Measurements from ENCODE around the gene ZNF132.

ZNF132 gene

DNA sequence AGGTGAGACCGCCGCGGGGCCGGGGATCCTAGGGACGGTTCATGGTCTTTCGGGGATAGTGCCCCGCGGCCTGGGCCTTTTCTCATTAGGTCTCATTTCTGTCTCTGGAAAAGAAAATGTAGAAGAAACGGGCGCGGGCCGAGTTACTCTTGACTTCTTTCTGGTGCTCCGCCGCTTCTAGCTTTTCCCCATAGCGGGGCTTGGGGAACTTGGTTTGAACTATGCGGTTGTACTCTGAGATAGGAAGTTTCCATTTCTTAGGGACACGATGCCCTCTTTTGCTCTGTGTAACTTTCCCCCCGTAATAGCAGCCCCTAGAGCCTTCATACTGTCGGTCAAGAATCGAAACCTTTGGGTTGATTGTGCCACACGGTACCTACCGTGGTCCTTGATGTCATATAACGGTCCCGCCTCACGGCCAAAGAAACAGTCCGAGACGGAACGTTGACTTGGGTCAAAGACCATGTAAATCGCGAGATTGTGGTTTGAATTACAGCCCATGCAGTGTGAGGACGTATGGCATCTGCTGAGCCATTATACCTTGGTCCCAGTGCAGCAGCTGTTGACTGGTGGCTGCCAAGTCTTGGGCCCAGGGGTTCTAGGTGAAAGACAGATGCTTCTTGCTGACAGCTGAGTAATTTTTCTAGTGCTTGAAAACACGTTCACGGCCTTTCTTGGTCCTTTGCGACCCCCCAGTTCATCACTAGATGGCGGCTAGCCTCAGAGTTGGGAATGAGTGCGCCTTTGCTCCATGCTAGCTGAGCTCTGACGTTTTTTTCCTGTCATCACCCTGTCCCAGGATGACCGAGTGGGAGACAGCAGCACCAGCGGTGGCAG is 52.4 kb downstream of the ZNF132 start:
- no peak for DNase-seq (ENCODE audit: low read depth, low spot score)

DNA sequence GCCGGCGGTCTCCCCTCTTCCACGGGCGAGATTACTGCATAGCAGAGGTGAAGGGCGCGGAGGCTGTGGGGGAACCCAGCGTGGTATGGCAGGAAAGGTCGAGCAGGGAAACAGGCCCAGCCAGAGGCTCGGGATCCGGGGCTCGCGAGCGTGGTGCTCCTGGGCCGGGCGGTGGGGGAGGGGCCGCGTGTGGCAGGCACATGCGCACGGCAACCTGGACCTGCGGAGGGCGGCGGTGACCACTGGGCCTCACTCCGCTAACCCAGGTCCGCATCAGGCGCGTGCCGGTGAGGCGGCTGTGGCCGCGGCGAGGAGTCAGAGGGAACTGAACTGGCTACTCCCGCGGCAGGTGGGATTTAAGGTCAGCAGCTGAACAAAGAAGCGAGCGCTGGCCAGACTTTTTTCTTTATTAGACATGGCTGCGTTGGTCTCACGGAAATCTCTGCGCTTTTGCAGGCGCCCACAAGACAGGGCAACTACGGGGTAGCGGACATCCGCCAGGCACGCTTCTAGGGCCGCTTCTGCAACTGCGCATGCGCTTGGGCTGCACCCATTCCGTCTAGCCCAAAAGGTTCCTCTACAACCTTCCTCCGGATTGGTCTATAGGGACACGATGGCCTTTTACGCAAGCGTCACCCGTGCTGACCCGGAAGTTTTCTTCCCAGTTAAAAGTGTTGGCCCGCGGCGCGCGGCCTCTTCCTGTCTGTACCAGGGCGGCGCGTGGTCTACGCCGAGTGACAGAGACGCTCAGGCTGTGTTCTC is 53.2 kb downstream of the ZNF132 start, which contains the start of gene RPS5:
RPS5 (plus strand) TSS at position 694 of the 762 bp plus-strand sequence. CDS start 869 bp downstream, outside the sequence.
- peak; percentile 99 for DNase-seq (ENCODE audit: low read depth, low spot score)

DNA sequence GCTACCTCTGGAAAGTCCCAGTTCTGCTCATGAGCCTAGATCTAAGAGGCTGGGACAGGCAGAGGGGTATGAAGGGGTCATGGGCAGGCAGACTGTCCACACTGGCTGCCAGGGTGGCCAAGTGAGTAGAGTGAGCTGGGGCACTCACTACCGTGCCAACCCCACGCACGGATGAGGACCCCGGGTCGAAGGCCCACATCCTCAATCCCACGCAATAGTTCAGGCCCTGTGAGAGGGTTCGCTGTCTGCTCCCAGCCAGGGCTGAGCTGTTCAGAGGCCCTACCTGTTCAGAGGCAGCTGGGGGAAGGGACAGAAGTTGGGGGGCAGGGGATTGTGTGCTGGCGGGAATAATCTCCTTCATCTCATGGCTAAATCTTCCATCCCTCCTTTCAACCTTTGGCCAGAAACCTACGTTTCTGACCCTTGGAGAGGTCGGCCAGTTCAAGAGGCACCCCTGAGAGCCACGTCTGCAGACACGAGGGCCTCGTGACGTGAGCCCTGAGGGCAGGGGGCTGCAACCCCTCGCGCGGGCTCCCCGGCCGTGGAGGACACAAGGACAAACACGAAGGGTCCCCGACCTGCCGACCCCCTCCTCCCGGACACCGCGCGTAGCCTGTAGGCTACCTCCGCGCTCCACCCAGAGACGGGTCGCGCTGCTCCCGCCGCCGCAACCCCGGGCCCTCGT is 53.9 kb downstream of the ZNF132 start:
- no peak for DNase-seq (ENCODE audit: low read depth, low spot score)

- DNase-seq (ENCODE audit: low read depth, low spot score) = no peak
Observed at GRCh38 chr19:58385313-58385890, 54.6 kb downstream of the ZNF132 start.

DNA sequence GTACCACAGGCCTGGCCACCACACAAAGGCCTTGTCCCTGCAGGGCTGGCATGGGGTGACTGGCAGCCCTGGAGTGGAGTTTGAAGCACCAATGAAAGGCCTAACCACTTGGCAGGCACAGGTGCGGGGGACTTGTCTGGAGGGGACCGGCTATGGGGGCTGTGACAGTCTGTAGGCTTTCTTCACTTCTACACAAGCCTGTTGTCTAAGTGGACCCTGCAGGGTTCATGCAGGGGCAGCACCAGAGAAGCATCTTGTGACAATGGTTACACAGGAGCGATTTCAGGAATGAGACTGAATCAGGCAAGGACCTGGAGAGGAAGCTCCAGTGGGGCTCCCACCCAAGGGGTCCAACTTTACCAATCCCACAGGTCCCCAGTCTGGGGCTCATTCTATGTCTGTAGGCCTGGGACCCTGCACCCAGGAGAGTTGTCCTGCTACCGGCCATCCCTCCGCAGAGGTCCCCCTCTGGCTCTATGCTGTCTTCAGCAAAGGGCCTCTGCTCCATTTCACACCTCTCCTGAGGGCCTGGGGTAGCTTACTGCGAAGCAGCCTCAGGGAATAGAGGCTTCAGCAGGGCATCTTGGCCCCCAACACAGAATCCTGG is 56.9 kb downstream of the ZNF132 start:
- no peak for DNase-seq (ENCODE audit: low read depth, low spot score)
